Stimulated activated naive CD4-positive, alpha-beta T cell treated with Interleukin-2 at 50 U/mL for 16 hours (primary cell): ENCODE data around the gene DPM2.

Source experiments
- DNase-seq: peaks from one replicate; lab custom pipeline; 2025; lab: John Stamatoyannopoulos, UW

DPM2 gene

GRCh38 chr9:127937388-127938297 lies at the start of gene DPM2:
Gene DPM2 (minus strand): TSS chr9:127937854. CDS start chr9:127937820, 34 bp downstream.
- DNase-seq: peak; percentile 83

- DNase-seq: no peak
These were observed 49.5 kb upstream of the DPM2 start for GRCh38 chr9:127987103-127987614.

DNA sequence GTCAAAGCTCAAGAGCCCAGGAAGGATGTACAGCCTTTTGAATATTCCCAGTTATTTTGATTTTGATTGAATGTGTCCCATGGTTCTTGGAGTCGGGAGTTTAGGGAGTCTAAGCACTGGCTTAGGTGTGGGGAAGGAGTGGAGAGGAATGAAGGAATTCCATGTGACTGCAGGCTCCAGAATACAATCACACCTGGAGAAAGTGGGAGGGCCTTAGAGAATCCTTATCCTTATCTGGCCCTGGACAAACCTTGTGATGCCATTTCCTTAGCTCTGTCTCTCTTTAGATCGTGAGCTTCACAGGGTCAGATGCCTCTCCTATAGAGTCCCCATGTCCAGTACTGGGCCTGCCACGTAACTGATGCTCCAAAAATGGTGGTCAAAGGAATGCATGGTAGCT lies 47.4 kb upstream of the DPM2 start:
- DNase-seq: no peak

- DNase-seq: no peak
These were observed 46.2 kb upstream of the DPM2 start for GRCh38 chr9:127983847-127984289.

DNA sequence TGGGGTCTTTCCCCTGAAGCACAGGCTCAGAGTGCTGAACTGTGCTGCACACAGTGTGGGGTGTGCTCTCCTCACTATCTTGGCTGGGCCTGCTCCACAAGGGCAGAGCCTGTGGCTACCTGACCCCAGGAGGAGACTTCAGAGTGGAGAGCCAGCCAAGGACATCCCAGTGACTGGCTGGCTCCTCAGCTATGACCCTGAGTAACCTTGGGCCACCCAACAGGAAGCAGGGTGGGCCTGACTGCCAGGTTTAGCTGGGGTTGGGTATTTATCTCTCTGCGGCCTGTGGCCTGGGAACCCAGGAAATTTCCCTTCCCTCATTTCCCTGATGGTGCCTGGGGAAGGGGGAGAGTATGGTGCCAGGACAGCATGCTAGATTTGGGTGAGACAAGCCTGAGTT lies 45.3 kb upstream of the DPM2 start:
- no peak for DNase-seq

DNA sequence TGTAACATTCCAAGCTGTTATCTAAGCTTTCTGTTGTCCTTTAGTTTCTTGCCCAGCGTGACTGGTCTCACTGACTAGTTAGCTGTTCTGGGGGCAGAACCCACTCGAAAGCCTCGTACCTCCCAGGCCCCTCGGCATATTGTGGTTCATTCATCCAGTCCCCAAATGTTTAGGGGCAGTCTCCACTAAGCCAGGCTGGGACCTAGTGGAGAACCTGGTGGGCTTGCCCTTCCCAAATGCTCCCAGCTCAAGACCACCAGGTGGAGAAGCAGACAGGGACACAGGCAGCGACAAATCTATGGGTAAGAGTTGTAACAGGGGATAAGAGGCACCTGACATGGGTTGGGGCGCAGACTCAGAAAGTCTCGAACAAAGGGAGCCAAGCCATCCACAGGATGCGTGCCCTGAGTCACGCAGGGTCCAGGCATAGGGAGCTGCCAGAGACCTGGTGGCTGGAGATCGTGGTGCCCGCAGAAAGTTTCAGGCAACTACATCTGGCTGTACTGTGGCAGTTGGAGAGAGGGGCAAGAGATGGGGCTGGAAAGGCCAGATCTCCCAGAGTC lies 44.0 kb upstream of the DPM2 start:
- no peak for DNase-seq

DNA sequence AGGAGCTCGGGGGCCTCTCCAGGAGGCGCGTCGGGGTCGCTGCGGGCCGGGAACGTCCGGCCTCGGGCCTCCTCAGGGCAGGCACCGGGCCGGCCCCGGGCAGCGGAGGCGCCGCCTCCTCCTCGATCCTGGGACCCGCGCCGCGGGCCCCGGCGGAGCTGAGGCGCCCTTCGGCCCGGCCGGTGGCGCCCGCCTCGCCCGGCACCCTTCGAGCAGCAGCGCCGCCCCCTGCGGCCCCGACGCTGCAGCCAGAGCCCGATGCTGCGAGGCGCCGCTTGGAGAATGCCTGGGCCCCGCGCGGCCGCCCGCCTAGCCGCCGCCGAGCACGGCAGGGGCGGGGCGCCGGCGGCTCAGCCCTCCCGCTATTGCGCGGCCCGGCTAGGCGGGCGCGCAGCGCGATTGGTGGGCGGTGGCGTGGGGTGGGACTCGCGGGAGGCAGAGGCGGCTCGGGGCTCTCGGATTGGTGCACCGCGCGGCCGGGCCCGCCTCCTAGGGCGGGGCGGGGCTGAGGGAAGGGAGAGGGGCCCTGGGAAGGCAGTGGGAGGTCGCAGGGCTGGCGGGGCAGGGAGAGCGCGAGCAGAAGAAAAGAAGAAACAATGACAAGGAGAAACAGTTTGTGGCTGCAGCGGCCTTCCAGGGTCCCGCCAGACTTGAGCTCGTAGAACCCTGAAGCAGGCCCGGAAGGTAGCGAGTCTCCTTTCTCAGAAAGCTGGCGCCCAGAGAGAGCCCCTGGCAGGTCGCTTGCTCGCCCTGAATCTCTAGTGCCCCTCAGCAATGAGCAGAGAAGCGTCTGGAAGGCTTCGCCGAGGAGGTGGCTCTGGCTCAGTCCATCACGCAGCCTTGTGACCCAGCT lies 43.3 kb upstream of the DPM2 start, which contains the start of gene EEIG1:
TSS of gene EEIG1 (minus strand) at position 284 of the 853 bp plus-strand sequence. CDS start 852 bp downstream, outside the sequence.
- DNase-seq: peak; percentile 94

- peak; percentile 45 for DNase-seq
These were observed 42.5 kb upstream of the DPM2 start for GRCh38 chr9:127980060-127980705.

DNA sequence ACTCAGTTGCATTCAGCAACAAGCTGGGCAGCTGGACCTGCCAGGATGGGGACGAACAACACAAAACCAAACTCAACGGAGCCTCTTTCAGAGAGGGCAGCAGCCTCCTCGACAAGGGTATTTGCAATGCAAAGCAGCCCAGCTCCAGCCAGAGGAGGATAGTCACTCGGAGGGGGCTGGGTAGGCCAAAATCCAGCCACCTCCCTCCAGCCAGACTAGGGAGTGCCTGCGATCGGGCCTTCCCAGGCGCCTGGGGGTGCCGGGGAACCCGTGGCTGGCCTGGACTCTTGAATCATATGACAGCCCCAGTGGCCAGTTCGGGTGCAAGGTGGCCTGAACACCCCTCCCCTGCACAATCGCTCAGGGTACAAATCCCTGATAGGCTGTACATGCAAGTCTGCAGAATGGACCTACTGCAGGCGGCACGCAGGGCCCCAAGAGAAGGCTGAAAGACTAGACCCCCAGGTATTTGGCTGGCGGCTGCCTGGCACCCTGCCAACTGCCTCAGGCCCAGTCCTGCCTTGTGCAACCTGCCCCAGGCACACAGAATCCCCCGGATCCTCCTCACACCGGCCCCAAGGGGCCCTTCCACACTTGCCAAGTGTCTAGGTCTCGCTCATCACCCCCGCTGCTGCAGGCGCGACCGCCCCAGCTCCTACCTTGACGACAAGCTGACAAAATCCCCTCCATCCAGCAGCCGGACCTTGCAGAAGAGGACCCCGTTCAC lies 41.8 kb upstream of the DPM2 start:
- DNase-seq: no peak

GRCh38 chr9:127979015-127979332 lies 41.3 kb upstream of the DPM2 start:
- no peak for DNase-seq

DNA sequence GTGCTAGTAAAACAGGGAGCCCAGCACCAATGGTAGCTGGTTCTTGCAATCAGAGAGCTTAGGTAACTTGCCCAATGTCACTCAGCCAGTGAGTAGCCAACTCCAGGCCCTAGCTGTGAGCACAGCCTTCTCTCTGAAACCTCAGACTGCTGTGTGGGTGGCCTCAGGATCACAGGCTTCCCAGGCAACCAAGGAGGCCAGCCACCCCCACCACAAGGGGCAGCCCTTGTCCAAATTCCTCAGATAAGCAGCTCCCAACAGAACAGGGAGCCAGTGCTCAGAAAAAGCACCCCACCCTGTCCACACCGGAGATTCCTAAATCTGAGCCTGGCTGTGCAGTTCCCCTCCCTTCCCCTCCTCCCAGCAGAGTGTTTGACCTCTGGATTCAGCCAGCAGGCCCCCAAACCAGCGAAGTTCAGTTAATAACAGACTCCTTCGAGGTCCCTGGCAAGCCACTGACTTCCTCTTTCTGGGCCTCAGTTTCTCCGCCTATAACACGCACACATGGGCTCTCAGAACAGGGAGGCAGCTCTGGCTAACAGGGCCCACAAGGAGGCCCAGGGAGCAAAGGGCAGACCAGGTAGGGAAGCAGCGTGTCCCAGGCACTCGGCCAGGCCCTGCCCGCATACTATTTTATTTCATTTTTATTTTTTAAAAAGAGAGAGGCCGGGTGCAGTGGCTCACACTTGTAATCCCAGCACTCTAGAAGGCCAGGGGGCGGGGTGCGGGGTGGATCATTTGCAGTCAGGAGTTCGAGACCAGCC lies 40.4 kb upstream of the DPM2 start:
- no peak for DNase-seq

DNA sequence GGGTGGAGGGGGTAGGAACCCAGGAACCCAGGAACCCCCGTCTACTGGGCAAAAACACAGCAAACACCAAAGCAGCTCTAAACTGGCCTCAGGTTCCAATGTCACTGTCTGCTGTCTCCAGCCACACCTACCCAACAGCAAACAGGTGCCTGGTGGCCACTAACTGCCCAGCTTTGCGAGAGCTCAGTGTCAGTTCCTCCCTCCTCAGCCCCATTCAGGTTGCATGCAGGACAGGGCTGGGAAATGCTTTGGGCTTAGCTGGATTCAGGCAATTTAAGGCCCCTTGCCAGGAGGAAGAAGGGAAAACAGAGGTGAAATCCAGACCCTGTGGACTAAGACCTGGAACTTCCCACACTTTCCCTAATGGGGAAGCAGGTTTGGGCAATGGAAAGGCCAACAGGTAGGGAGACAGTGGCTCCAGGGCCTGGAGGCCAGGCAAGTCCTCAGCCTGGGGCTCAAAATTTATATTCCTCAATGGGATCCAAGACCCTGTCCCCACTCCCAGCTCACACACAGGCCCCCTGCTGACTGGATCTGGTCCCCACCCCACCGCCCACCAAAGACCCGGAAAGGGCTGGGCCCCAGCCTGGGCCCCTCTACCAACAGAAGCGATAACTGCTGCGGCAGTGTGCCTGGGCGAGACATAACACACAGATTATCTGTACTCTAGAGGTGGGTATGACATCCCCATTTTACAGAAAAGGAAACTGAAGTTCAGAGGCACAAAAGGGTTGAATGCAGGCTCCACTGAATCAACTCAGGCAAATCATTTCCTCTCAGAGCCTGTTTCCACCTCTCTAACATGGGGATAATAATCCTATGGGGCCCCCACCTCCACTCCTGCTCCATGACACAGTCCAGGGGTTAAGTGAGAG lies 39.6 kb upstream of the DPM2 start:
- peak; percentile 23 for DNase-seq

DNA sequence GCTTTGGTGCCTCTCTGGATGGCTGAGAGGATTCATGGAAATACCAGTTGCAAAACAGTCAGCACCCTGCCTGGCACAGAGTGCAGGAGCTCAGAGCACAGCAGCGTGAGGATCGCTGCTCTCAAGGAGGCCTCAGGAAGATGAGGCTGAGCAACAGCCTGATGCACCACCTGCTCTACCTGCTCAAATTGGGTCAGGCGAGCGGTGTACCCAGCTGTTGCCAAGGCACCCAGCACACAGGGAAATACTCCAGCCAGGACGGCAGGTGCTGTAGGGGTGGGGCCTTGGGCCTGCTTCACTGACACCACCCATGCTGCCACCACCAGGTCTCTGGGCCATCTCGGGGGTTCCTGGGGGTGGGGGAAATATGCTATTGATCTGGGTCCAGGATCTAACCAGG lies 38.8 kb upstream of the DPM2 start:
- peak; percentile 26 for DNase-seq

- DNase-seq: no peak
These were observed 38.0 kb upstream of the DPM2 start for GRCh38 chr9:127975376-127976315.

DNA sequence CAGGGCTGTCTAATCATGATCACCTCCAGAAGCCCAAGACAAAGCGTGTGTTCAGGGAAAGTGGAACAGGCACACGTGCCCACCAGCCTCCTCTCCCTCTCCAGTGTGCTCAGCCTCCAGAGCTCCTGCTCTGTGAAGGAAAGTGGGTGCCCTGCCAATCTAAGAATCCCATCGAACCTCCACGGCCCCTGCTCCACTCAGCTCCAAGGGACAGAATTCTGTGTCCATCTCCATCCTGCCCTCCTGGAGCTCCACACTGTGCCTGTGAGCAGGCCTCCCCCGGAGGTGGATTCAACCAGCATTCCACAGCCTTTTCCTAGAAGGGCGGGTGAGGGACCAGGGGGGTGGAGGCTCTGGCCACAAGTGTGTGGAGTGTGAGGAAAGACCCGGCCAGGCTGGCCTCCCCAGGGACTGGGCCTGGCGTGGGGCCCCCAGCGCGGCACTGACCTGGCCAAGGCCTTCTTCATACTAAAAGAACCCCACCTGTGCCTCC lies 37.2 kb upstream of the DPM2 start:
- no peak for DNase-seq

- DNase-seq: no peak
These were observed 36.5 kb upstream of the DPM2 start for GRCh38 chr9:127974001-127974768.
